SIG-M5 treated with dmso at 0.1 percent for 504 hours (cell line): ENCODE measurements around the gene CRTAC1.
"Not testable (repeated sequence)": the region's sequence is repeated elsewhere in the genome, so short reads cannot be mapped to it uniquely, and the experiment has no call there.

ENCODE experiments used
- DNase-seq: peaks from one replicate; lab custom pipeline; 2025; ENCODE audit not compliant: unreplicated experiment; lab: John Stamatoyannopoulos, UW

Gene CRTAC1

GRCh38 chr10:97843972-97844371 is 186.4 kb downstream of the CRTAC1 start:
- DNase-seq: not testable (repeated sequence)

- no peak for DNase-seq
These were observed 187.1 kb downstream of the CRTAC1 start for GRCh38 chr10:97843281-97843671.

GRCh38 chr10:97842656-97843280 is 187.7 kb downstream of the CRTAC1 start:
- DNase-seq: no peak

- DNase-seq: not testable (repeated sequence)
These were observed 188.3 kb downstream of the CRTAC1 start for GRCh38 chr10:97842114-97842513.

GRCh38 chr10:97841166-97841565 is 189.3 kb downstream of the CRTAC1 start:
- not testable (repeated sequence) for DNase-seq

- DNase-seq: no peak
These were observed 192.3 kb downstream of the CRTAC1 start for GRCh38 chr10:97838091-97838490.

GRCh38 chr10:97836446-97836845 is 194.0 kb downstream of the CRTAC1 start:
- DNase-seq: no peak

- no peak for DNase-seq
These were observed 199.2 kb downstream of the CRTAC1 start for GRCh38 chr10:97831259-97831658.

- no peak for DNase-seq
These were observed 200.4 kb downstream of the CRTAC1 start for GRCh38 chr10:97830064-97830463.

- no peak for DNase-seq
These were observed 201.7 kb downstream of the CRTAC1 start for GRCh38 chr10:97828721-97829120.

GRCh38 chr10:97827702-97828291 is 202.6 kb downstream of the CRTAC1 start:
- DNase-seq: no peak

GRCh38 chr10:97826892-97827291 is 203.5 kb downstream of the CRTAC1 start:
- DNase-seq: no peak

- no peak for DNase-seq
These were observed 205.2 kb downstream of the CRTAC1 start for GRCh38 chr10:97825020-97825760.

GRCh38 chr10:97823734-97824133 is 206.7 kb downstream of the CRTAC1 start:
- DNase-seq: no peak

GRCh38 chr10:97822261-97822687 is 208.1 kb downstream of the CRTAC1 start:
- no peak for DNase-seq

- no peak for DNase-seq
These were observed 208.9 kb downstream of the CRTAC1 start for GRCh38 chr10:97821308-97822038.

GRCh38 chr10:97820096-97820704 is 210.2 kb downstream of the CRTAC1 start:
- DNase-seq: no peak

GRCh38 chr10:97818572-97818971 is 211.8 kb downstream of the CRTAC1 start:
- DNase-seq: no peak

- no peak for DNase-seq
These were observed 213.8 kb downstream of the CRTAC1 start for GRCh38 chr10:97816609-97817008.
